NCI-H1930 (cell line): ENCODE results near the gene ARPC4.
"Not testable (repeated sequence)": the region's sequence is repeated elsewhere in the genome, so short reads cannot be mapped to it uniquely, and the experiment has no call there.

Source experiments
- DNase-seq, 2 experiments: peaks; one replicate each; lab custom pipeline; 2025; lab: John Stamatoyannopoulos, UW

ARPC4 gene

GRCh38 chr3:9770276-9770812 lies 22.5 kb upstream of the ARPC4 start:
- DNase-seq: no peak

GRCh38 chr3:9771007-9771406 lies 21.9 kb upstream of the ARPC4 start:
- DNase-seq: not testable (repeated sequence)

GRCh38 chr3:9776896-9777693 lies 15.8 kb upstream of the ARPC4 start:
- DNase-seq: no peak

- DNase-seq: no peak
These were observed 15.2 kb upstream of the ARPC4 start for GRCh38 chr3:9777694-9778021.

GRCh38 chr3:9778143-9779074 lies 14.5 kb upstream of the ARPC4 start:
- DNase-seq: no peak

- DNase-seq: no peak
These were observed 13.7 kb upstream of the ARPC4 start for GRCh38 chr3:9779075-9779593.

- no peak for DNase-seq
These were observed 13.0 kb upstream of the ARPC4 start for GRCh38 chr3:9779721-9780457.

- DNase-seq: no peak
These were observed 12.4 kb upstream of the ARPC4 start for GRCh38 chr3:9780458-9780812.

GRCh38 chr3:9780910-9781309 lies 12.0 kb upstream of the ARPC4 start:
- DNase-seq: no peak

GRCh38 chr3:9781551-9781950 lies 11.3 kb upstream of the ARPC4 start:
- no peak for DNase-seq

- DNase-seq: no peak
These were observed 10.8 kb upstream of the ARPC4 start for GRCh38 chr3:9781978-9782603.

GRCh38 chr3:9782770-9783169 lies 10.1 kb upstream of the ARPC4 start:
- no peak for DNase-seq

- no peak for DNase-seq
These were observed 8.9 kb upstream of the ARPC4 start for GRCh38 chr3:9783954-9784353.

- no peak for DNase-seq
These were observed 7.9 kb upstream of the ARPC4 start for GRCh38 chr3:9784965-9785364.

GRCh38 chr3:9785602-9786001 lies 7.3 kb upstream of the ARPC4 start:
- no peak for DNase-seq

GRCh38 chr3:9786209-9786739 lies 6.6 kb upstream of the ARPC4 start:
- DNase-seq: no peak

- DNase-seq: no peak
These were observed 5.8 kb upstream of the ARPC4 start for GRCh38 chr3:9786825-9787669.

- no peak for DNase-seq
These were observed 5.2 kb upstream of the ARPC4 start for GRCh38 chr3:9787714-9788113.

- DNase-seq: no peak
These were observed 1.8 kb upstream of the ARPC4 start for GRCh38 chr3:9791127-9791526.

GRCh38 chr3:9791790-9792404 lies 985 bp upstream of the ARPC4 start:
- no peak for DNase-seq
